Progenitor cell of endocrine pancreas (in vitro differentiated cells): ENCODE results near the gene COL2A1. TPM values are rescaled to one million over a fixed set of nuclear protein-coding genes. Genes with fewer than 3 reads are reported as not detected.

ENCODE experiments used
- DNase-seq: peaks from one replicate; pipeline ENCODE4 v3.0.0; 2021; ENCODE audit warnings: low spot score; ENCODE audit not compliant: unreplicated experiment
- H3K27ac Mint-ChIP-seq: 2 replicates; pipeline ENCODE4 v1.8.0; 2021; ENCODE audit warnings: mild to moderate bottlenecking, moderate library complexity, mixed read lengths
- H3K27me3 Mint-ChIP-seq: 2 replicates; pipeline ENCODE4 v1.8.0; 2021; ENCODE audit warnings: mixed read lengths
- H3K36me3 Mint-ChIP-seq: 2 replicates; pipeline ENCODE4 v1.8.0; 2022; ENCODE audit warnings: mixed read lengths; ENCODE audit not compliant: insufficient read depth
- H3K4me1 Mint-ChIP-seq: 2 replicates; pipeline ENCODE4 v1.8.0; 2021; ENCODE audit warnings: low read depth, mixed read lengths
- H3K4me3 Mint-ChIP-seq: 2 replicates; pipeline ENCODE4 v1.8.0; 2021; ENCODE audit warnings: low read depth, mild to moderate bottlenecking, moderate library complexity, mixed read lengths
- H3K9me3 Mint-ChIP-seq: 2 replicates; pipeline ENCODE4 v1.8.0; 2021; ENCODE audit warnings: low read depth, mixed read lengths
- total RNA-seq: library from RNA; stranded (reverse); gene quantifications from 2 replicates; pipeline ENCODE4 v1.2.1, GENCODE V29; 2021
- TF ChIP-seq, protein P1 (sequence below): fragments of 200-600 bp; sonication (generic); IDR thresholded peaks from one replicate; pipeline ENCODE4 v1.5.0; 2021; ENCODE audit warnings: antibody characterized with exemption, mild to moderate bottlenecking; ENCODE audit not compliant: unreplicated experiment

The COL2A1 gene
- total RNA-seq, 1 donor from 2014 or later = 424 TPM

DNA sequence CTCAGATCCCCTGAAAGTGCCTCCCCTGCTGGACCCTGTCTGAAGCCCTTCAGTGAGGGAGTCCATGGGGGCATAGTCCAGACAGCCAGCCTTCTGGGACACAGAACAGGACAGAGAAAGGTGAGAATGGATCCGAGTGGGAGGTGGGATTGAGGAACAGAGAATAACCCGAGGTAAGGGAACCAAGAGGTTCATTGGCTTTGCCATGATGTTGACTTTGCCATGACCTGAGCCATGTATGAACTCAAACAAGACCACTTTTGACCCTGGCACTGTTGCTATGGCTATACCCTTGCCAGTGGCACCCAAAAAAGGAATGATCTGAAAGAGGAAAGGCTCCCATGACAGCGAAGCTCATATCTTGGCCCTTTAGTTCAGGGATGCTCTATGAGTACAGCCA, 76.9 kb downstream of the COL2A1 start:
- Mint-ChIP-seq H3K27ac (no peak overlapping the region), H3K4me1 (no peaks in the 10 kb centered on the region), H3K36me3 (no peaks in the 10 kb centered on the region), H3K27me3 (peaks cover 33% of the 10 kb centered on the region), H3K4me3 (no peak overlapping the region), H3K9me3 (no peaks in the 10 kb centered on the region)
- no peak for DNase-seq
- TF ChIP-seq, protein P1, sequence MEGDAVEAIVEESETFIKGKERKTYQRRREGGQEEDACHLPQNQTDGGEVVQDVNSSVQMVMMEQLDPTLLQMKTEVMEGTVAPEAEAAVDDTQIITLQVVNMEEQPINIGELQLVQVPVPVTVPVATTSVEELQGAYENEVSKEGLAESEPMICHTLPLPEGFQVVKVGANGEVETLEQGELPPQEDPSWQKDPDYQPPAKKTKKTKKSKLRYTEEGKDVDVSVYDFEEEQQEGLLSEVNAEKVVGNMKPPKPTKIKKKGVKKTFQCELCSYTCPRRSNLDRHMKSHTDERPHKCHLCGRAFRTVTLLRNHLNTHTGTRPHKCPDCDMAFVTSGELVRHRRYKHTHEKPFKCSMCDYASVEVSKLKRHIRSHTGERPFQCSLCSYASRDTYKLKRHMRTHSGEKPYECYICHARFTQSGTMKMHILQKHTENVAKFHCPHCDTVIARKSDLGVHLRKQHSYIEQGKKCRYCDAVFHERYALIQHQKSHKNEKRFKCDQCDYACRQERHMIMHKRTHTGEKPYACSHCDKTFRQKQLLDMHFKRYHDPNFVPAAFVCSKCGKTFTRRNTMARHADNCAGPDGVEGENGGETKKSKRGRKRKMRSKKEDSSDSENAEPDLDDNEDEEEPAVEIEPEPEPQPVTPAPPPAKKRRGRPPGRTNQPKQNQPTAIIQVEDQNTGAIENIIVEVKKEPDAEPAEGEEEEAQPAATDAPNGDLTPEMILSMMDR = no peak

Other genes starting within 250 kb of the COL2A1 start
- gene RAPGEF3, start 245.6 kb downstream of the COL2A1 start, total RNA-seq = 1.2 and 1.7 TPM in 2 replicates
- 15.1 and 16.2 TPM in 2 replicates for gene SLC48A1, start 231.2 kb downstream of the COL2A1 start, total RNA-seq
- 80.0 and 81.0 TPM in 2 replicates for gene HDAC7, start 184.6 kb downstream of the COL2A1 start, total RNA-seq
- gene VDR, start 99.5 kb downstream of the COL2A1 start, total RNA-seq = 0.31 and 0.38 TPM in 2 replicates
- gene TMEM106C, start 40.9 kb downstream of the COL2A1 start, total RNA-seq = 76.1 and 83.9 TPM in 2 replicates
- gene SENP1, start 101.6 kb upstream of the COL2A1 start, total RNA-seq = 34.9 and 38.4 TPM in 2 replicates
- 132 and 141 TPM in 2 replicates for gene PFKM, start 114.9 kb upstream of the COL2A1 start, total RNA-seq
- 22.2 and 27.0 TPM in 2 replicates for gene ASB8, start 153.0 kb upstream of the COL2A1 start, total RNA-seq
- gene CCDC184, start 179.2 kb upstream of the COL2A1 start, total RNA-seq = 0.12 TPM in 1 of 2 replicates, not detected in the other
- not detected in 2 replicates for gene OR10AD1, start 198.8 kb upstream of the COL2A1 start, total RNA-seq